ENCODE data around the gene KCTD4. TPM values are rescaled to one million over a fixed set of nuclear protein-coding genes. Genes with fewer than 3 reads are reported as not detected.
"Not testable (repeated sequence)": the region's sequence is repeated elsewhere in the genome, so short reads cannot be mapped to it uniquely, and the experiment has no call there.

KCTD4 gene
- total RNA-seq (2021) (not detected in 2 replicates), Bru-seq, nascent RNA (percentile 12 among the genes with signal in this experiment), BruChase-seq, experiment 1, labeled RNA remaining after a 2-hour chase (not detected), BruChase-seq, experiment 2, labeled RNA remaining after a 6-hour chase (not detected)
- long read RNA-seq, result 0 reads

DNA sequence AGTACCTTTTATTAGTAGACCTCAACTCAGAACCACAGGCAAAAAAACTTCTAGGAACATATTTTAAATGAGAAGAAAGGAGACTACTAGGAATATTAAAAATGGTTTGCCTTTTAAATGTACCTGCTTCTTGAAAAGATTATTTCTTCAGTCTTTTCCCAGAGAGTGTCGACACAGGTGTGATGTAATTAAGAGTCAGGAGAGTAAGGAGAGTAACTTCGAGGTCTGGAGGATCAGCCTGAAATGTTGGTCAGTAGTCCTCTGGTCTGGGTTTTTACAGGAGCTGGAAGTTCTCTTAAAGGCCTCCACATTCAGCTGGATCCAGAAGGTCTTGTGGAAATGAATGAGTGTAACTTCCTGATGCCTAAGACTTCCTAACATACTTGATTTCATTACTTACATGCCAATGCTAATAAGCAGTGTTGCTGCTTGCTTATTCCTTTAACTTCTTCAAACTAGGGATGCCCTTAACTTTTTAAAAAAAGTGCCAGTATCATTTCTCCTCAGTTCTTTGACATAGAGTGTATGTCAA, at the start of gene KCTD4:
Gene KCTD4 (minus strand): TSS at position 345 of the 532 bp plus-strand sequence. CDS start 6,478 bp downstream, outside the sequence.
- ChIA-PET CTCF (no interaction called here), POLR2A (ENCODE audit: unreplicated experiment) (no interaction called here)

DNA sequence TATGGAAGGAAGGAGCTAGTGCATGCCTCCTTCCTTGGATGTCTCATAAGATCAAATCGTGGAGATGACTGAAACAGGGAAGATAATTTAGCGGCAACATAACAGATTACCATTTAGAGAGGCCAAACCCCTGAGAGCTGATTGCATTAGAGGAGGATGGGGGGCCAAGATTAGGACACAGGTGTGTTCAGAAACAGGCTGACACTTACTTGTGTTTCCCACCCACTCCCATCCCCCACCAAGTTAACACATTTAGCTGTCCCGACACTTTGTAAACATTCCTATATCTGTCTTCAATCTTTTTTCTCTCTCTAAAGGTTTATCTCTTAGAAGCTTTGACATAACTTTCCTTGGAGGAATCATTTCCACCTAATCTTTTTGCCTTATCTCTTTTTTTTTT, 48.8 kb upstream of the KCTD4 start:
- H3K27ac ChIP-seq, result no peak overlapping the region
- intact Hi-C loops (cut with micrococcal nuclease; ENCODE audit: unreplicated experiment), result loop anchor here (10.0 kb wide), 2 partner anchors 45 to 125 kb away; partner anchors contain the start of genes GTF2F2 and KCTD4
- no peak overlapping the region for H3K4me2 ChIP-seq
- no peak overlapping the region for H2AFZ ChIP-seq
- no peaks in the 10 kb centered on the region for H4K20me1 ChIP-seq (ENCODE audit: insufficient read depth)
- POLR2A ChIA-PET (ENCODE audit: unreplicated experiment), result interaction anchor here (0.6 kb wide), 1 partner anchor 146 kb away, joined by 12 read pairs; no protein-coding TSS in a partner anchor
- TF ChIP-seq EZH2 (IDR thresholded peaks at IDR 0.05; ENCODE audit: low read depth), result no peak
- peaks cover 18% of the 10 kb centered on the region; the same call in 1 of the 2 replicates for H3K36me3 ChIP-seq (ENCODE audit: low read depth)
- H3K4me1 ChIP-seq (replicated peaks; ENCODE audit: insufficient read depth), result peaks cover 14% of the 10 kb centered on the region
- 0 out of 2 replicates have a peak, but pooled peaks cover 8% of the 10 kb centered on the region for H3K79me2 ChIP-seq (ENCODE audit: low read depth)
- H3K27me3 ChIP-seq (ENCODE audit: insufficient read depth, low read depth), result no peaks in the 10 kb centered on the region
- CTCF ChIA-PET, result no interaction called here
- no peak overlapping the region for H3K4me3 ChIP-seq
- H3F3A ChIP-seq (ENCODE audit: insufficient read depth, low read depth), result peaks cover 24% of the 10 kb centered on the region
- no peak for DNase-seq
- no peaks in the 10 kb centered on the region for H3K9me2 ChIP-seq (ENCODE audit: insufficient read depth)
- no TSS peak for BruUV-seq (replicated peaks)
- no peaks in the 10 kb centered on the region for H3K9me3 ChIP-seq (ENCODE audit: insufficient read depth, low read depth)

More for the DNA sequence above, at the start of gene KCTD4:
- DNase-seq, result no peak
- H2AFZ ChIP-seq, result no peak within 1 kb of the TSS
- intact Hi-C loops (cut with micrococcal nuclease; ENCODE audit: unreplicated experiment), result loop anchor here (10.0 kb wide), 2 partner anchors 54 to 76 kb away; partner anchors contain the start of gene GTF2F2
- no peaks in the 10 kb centered on the region for H4K20me1 ChIP-seq (ENCODE audit: insufficient read depth)
- H3K4me3 ChIP-seq, result no peak within 1 kb of the TSS
- H3K9me3 ChIP-seq (ENCODE audit: insufficient read depth, low read depth), result 0 out of 2 replicates have a peak, but pooled peaks cover 4% of the 10 kb centered on the region
- H3K79me2 ChIP-seq (ENCODE audit: low read depth), result 0 out of 2 replicates have a peak, but pooled peaks cover 5% of the 10 kb centered on the region
- H3K27me3 ChIP-seq (ENCODE audit: insufficient read depth, low read depth), result no peaks in the 10 kb centered on the region
- peaks cover 5% of the 10 kb centered on the region for H3F3A ChIP-seq (ENCODE audit: insufficient read depth, low read depth)
- no peaks in the 10 kb centered on the region; the same call in 1 of the 2 replicates for H3K9me2 ChIP-seq (ENCODE audit: insufficient read depth)
- TF ChIP-seq EZH2 (IDR thresholded peaks at IDR 0.05; ENCODE audit: low read depth), result no peak
- TF ChIP-seq, protein P1, sequence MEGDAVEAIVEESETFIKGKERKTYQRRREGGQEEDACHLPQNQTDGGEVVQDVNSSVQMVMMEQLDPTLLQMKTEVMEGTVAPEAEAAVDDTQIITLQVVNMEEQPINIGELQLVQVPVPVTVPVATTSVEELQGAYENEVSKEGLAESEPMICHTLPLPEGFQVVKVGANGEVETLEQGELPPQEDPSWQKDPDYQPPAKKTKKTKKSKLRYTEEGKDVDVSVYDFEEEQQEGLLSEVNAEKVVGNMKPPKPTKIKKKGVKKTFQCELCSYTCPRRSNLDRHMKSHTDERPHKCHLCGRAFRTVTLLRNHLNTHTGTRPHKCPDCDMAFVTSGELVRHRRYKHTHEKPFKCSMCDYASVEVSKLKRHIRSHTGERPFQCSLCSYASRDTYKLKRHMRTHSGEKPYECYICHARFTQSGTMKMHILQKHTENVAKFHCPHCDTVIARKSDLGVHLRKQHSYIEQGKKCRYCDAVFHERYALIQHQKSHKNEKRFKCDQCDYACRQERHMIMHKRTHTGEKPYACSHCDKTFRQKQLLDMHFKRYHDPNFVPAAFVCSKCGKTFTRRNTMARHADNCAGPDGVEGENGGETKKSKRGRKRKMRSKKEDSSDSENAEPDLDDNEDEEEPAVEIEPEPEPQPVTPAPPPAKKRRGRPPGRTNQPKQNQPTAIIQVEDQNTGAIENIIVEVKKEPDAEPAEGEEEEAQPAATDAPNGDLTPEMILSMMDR (conservative IDR thresholded peaks at IDR 0.05), result no peak
- H3K27ac ChIP-seq, result peak within 1 kb of the TSS; percentile 31
- H3K36me3 ChIP-seq (ENCODE audit: low read depth), result no peaks in the 10 kb centered on the region; the same call in 1 of the 2 replicates
- BruUV-seq (replicated peaks), result no TSS peak
- H3K4me1 ChIP-seq (replicated peaks; ENCODE audit: insufficient read depth), result peaks cover 28% of the 10 kb centered on the region
- no peak within 1 kb of the TSS for H3K4me2 ChIP-seq

DNA sequence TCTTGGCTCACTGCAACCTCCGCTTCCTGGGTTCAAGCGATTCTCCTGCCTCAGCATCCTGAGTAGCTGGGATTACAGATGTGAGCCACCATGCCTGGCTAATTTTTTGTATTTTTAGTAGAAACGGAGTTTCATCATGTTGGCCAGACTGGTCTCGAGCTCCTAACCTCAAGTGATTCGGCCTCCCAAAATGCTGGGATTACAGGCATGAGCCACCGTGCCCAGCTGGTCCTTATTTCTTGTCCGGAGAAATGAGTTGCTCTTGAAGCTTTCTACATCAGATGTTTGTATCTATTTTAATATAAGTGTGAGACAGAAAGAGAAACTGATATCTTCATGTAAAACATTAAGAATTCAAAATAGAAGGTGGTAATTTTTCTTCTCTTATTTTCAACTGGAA, 43.9 kb upstream of the KCTD4 start:
- H3K9me3 ChIP-seq (ENCODE audit: insufficient read depth, low read depth); H4K20me1 ChIP-seq (ENCODE audit: insufficient read depth); H3K36me3 ChIP-seq (ENCODE audit: low read depth); H3K4me2 ChIP-seq; DNase-seq; H3K4me3 ChIP-seq; H3K27me3 ChIP-seq (ENCODE audit: insufficient read depth, low read depth); BruUV-seq (replicated peaks); H3K27ac ChIP-seq; H3K4me1 ChIP-seq (replicated peaks; ENCODE audit: insufficient read depth); H3K79me2 ChIP-seq (ENCODE audit: low read depth); H2AFZ ChIP-seq; H3K9me2 ChIP-seq (ENCODE audit: insufficient read depth): not testable (repeated sequence)
- ChIA-PET CTCF (interaction anchor here (0.7 kb wide), 1 partner anchor 108 kb away, joined by 3 read pairs; no protein-coding TSS in a partner anchor), POLR2A (ENCODE audit: unreplicated experiment) (interaction anchor here (0.6 kb wide), 1 partner anchor 97 kb away, joined by 4 read pairs; no protein-coding TSS in a partner anchor)
- intact Hi-C loops (cut with micrococcal nuclease; ENCODE audit: unreplicated experiment), result loop anchor here (10.0 kb wide), 1 partner anchor 120 kb away; the partner anchor contains the start of gene GTF2F2
- H3F3A ChIP-seq (ENCODE audit: insufficient read depth, low read depth), result peaks cover 11% of the 10 kb centered on the region

DNA sequence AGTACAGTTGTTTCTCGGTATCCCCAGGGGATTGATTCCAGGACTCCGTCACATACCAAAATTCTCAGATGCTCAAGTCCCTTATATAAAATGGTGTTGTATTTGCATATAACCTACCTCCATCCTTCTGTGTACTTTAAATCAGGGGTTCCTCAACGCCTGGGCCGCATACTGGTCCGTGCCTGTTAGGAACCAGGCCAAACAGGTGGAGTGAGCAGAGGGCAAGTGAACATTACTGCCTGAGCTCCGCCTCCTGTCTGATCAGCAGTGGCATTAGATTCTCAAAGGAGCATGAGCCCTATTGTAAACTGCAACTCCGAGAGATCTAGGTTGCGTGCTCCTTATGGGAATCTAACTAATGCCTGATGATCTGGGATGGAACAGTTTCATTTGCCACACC, 42.2 kb upstream of the KCTD4 start:
- Histone ChIP-seq H3K27me3 (ENCODE audit: insufficient read depth, low read depth) (no peaks in the 10 kb centered on the region), H3K27ac (no peak overlapping the region), H4K20me1 (ENCODE audit: insufficient read depth) (no peaks in the 10 kb centered on the region), H3K9me3 (ENCODE audit: insufficient read depth, low read depth) (no peaks in the 10 kb centered on the region), H3K4me3 (no peak overlapping the region), H3K4me2 (no peak overlapping the region), H3K4me1 (replicated peaks; ENCODE audit: insufficient read depth) (no peaks in the 10 kb centered on the region), H3K9me2 (ENCODE audit: insufficient read depth) (no peaks in the 10 kb centered on the region), H2AFZ (no peak overlapping the region), H3K79me2 (ENCODE audit: low read depth) (no peaks in the 10 kb centered on the region), H3K36me3 (ENCODE audit: low read depth) (no peaks in the 10 kb centered on the region), H3F3A (ENCODE audit: insufficient read depth, low read depth) (peaks cover 11% of the 10 kb centered on the region)
- TF ChIP-seq EZH2 (IDR thresholded peaks at IDR 0.05; ENCODE audit: low read depth), result no peak
- TF ChIP-seq, protein P1 (conservative IDR thresholded peaks at IDR 0.05), result no peak
- intact Hi-C loops (cut with micrococcal nuclease; ENCODE audit: unreplicated experiment), result loop anchor here (10.0 kb wide), 1 partner anchor 118 kb away; the partner anchor contains the start of gene GTF2F2
- CTCF ChIA-PET, result no interaction called here
- POLR2A ChIA-PET (ENCODE audit: unreplicated experiment), result no interaction called here
- no peak for DNase-seq
- BruUV-seq (replicated peaks), result no TSS peak

Measured in PC-9 (cell line).